GM23248 (cell line): ENCODE data around the gene CCDC146.

Experiments used
- EZH2 ChIP-seq: fragments of 200-600 bp; sonication (generic); IDR thresholded peaks from 2 replicates; pipeline ENCODE4 v1.6.1; 2018; ENCODE audit warnings: antibody characterized with exemption, mild to moderate bottlenecking; ENCODE audit not compliant: insufficient read depth, poor library complexity, severe bottlenecking
- EZH2phosphoT487 ChIP-seq: fragments of 200-600 bp; sonication (generic); IDR thresholded peaks from 2 replicates; pipeline ENCODE4 v1.6.1; 2018; ENCODE audit warnings: antibody characterized with exemption, moderate library complexity, mild to moderate bottlenecking, low read depth; ENCODE audit not compliant: insufficient read depth

DNA sequence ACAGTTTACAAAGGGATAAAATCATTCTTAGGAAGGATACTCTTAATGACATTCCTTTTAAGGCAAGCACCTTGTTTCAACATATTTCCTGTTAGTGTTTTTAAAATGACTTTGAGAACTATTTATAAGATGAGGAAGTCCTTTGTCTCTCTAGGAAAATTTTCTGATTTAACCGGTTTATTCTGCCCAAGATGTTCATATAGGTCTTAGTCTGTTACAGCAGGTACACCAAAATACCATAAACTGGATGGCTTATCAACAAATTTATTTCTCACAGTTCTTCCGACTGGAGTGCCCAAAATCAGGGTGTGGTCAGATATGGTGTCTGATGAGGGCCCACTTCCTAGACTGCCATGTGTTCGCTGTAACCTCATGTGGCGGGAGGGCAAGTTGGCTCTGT lies 215.8 kb downstream of the CCDC146 start:
- TF ChIP-seq EZH2: no peak
- TF ChIP-seq EZH2phosphoT487: no peak
